B cell (primary cell): ENCODE measurements around the gene SSC4D. TPM values are rescaled to one million over a fixed set of nuclear protein-coding genes. Genes with fewer than 3 reads are reported as not detected.

ENCODE experiments used
- ATAC-seq: fragments of 200-7000 bp; cut with Tn5 transposase; one replicate; pipeline ENCODE4 v1.10.0; 2021; ENCODE audit warnings: low read depth, mild to moderate bottlenecking, moderate number of reproducible peaks, moderate library complexity
- CTCF ChIA-PET: fragments of 350-600 bp; sonication (Branson Sonifier 250); formaldehyde crosslinking; loops from one replicate; lab custom pipeline; 2021; ENCODE audit warnings: antibody characterized with exemption, inconsistent platforms; lab: Charles Lee
- POLR2A ChIA-PET: fragments of 350-600 bp; sonication (Branson Sonifier 250); formaldehyde crosslinking; loops from one replicate; lab custom pipeline; 2021; ENCODE audit warnings: antibody characterized with exemption; lab: Charles Lee
- DNase-seq: peaks from one replicate; pipeline ENCODE4 v3.0.0; 2013
- H2AFZ ChIP-seq: 2 replicates; pipeline ENCODE4 v1.6.1; 2012; ENCODE audit warnings: mild to moderate bottlenecking, low read depth, low read length; ENCODE audit not compliant: insufficient read depth, poor library complexity, severe bottlenecking
- H3K27ac ChIP-seq, 2 donors: 1 replicate in 1 of 2; 2 replicates in 1 of 2; pipeline ENCODE4 v1.5.1; 2012 to 2013; ENCODE audit warnings: low read length in 2 of 2, mild to moderate bottlenecking in 2 of 2, moderate library complexity in 1 of 2
- H3K27me3 ChIP-seq, 4 experiments: fragments of 200-600 bp in 1 of 4; sonication (generic) in 1 of 4; replicated peaks in 1 of 4; 1 replicate in 2 of 4; 2 replicates in 2 of 4; pipeline versions ENCODE4 v1.6.1 to v1.7.0; 2013 to 2016; ENCODE audit warnings: low read length in 3 of 4, mild to moderate bottlenecking in 2 of 4, mixed read lengths in 1 of 4, moderate library complexity in 1 of 4; ENCODE audit not compliant: insufficient read depth in 4 of 4, control insufficient read depth in 3 of 4; ENCODE audit errors: control extremely low read depth in 1 of 4
- H3K36me3 ChIP-seq, 2 experiments: replicated peaks in 1 of 2; 1 replicate in 1 of 2; 2 replicates in 1 of 2; pipeline versions ENCODE4 v1.6.1 to v1.7.1; 2013; ENCODE audit warnings: low read length in 1 of 2; ENCODE audit not compliant: insufficient read depth in 2 of 2, control insufficient read depth in 1 of 2; ENCODE audit errors: control extremely low read depth in 1 of 2, extremely low read depth in 1 of 2
- H3K4me1 ChIP-seq, 2 donors: fragments of 200-600 bp in 1 of 2; sonication (generic) in 1 of 2; 1 replicate in 1 of 2; 2 replicates in 1 of 2; pipeline versions ENCODE4 v1.5.1 to v1.6.1; 2013 to 2017; ENCODE audit warnings: low read length in 2 of 2; ENCODE audit not compliant: control insufficient read depth in 2 of 2, insufficient read depth in 2 of 2
- H3K4me2 ChIP-seq: replicated peaks from 2 replicates; pipeline ENCODE3; 2012; ENCODE audit warnings: mild to moderate bottlenecking, low read depth, low read length; ENCODE audit not compliant: poor library complexity, severe bottlenecking
- H3K4me3 ChIP-seq, 5 experiments: fragments of 200-600 bp in 1 of 5; sonication (generic) in 1 of 5; 1 replicate in 3 of 5; 2 replicates in 2 of 5; pipeline versions ENCODE4 v1.5.1 to v1.7.0; 2011 to 2016; ENCODE audit warnings: low read length in 4 of 5, mild to moderate bottlenecking in 4 of 5, low read depth in 2 of 5, control low read depth in 1 of 5, moderate library complexity in 1 of 5; ENCODE audit not compliant: insufficient read depth in 1 of 5; ENCODE audit errors: control extremely low read depth in 1 of 5, extremely low read depth in 1 of 5
- H3K79me2 ChIP-seq: fragments of 200-600 bp; sonication (generic); one replicate; pipeline ENCODE4 v1.6.0; 2016; ENCODE audit warnings: low read length; ENCODE audit not compliant: control insufficient read depth, insufficient read depth
- H3K9ac ChIP-seq: fragments of 200-600 bp; sonication (generic); 2 replicates; pipeline ENCODE4 v1.6.1; 2017; ENCODE audit warnings: mild to moderate bottlenecking, low read length, moderate library complexity
- H3K9me3 ChIP-seq, 3 donors: one replicate each; pipeline versions ENCODE4 v1.6.1 to v1.7.1; 2013; ENCODE audit warnings: low read length in 2 of 3; ENCODE audit not compliant: control insufficient read depth in 2 of 3, insufficient read depth in 1 of 3; ENCODE audit errors: control extremely low read depth in 1 of 3
- H4K20me1 ChIP-seq: 2 replicates; pipeline ENCODE4 v1.6.0; 2012; ENCODE audit warnings: mild to moderate bottlenecking, low read length; ENCODE audit not compliant: insufficient read depth, control insufficient read depth, poor library complexity, severe bottlenecking
- H3K27ac Mint-ChIP-seq: one replicate; pipeline ENCODE4 v1.8.0; 2021; ENCODE audit warnings: mixed read lengths
- H3K27me3 Mint-ChIP-seq: one replicate; pipeline ENCODE4 v1.8.0; 2021; ENCODE audit warnings: mixed read lengths
- H3K4me1 Mint-ChIP-seq: one replicate; pipeline ENCODE4 v1.8.0; 2021; ENCODE audit warnings: mixed read lengths
- H3K4me3 Mint-ChIP-seq: one replicate; pipeline ENCODE4 v1.8.0; 2021; ENCODE audit warnings: mixed read lengths
- H3K9me3 Mint-ChIP-seq: one replicate; pipeline ENCODE4 v1.8.0; 2022; ENCODE audit warnings: mixed read lengths; ENCODE audit not compliant: insufficient read depth
- CTCF ChIP-seq: fragments of 200-600 bp; IDR thresholded peaks from one replicate; pipeline ENCODE4 v1.8.0; 2022; ENCODE audit warnings: antibody characterized with exemption, mild to moderate bottlenecking
- EZH2 ChIP-seq: IDR thresholded peaks from 2 replicates; pipeline ENCODE4 v1.6.1; 2012; ENCODE audit warnings: borderline replicate concordance, low read depth, mild to moderate bottlenecking, moderate library complexity, low read length; ENCODE audit not compliant: insufficient read depth, poor library complexity, severe bottlenecking
- WGBS: methylation state at CpG from one replicate; pipeline ENCODE4 v1.1.5; 2013; ENCODE audit warnings: missing lambda C conversion rate; ENCODE audit not compliant: insufficient coverage; 5-methylcytosine and 5-hydroxymethylcytosine counted together
- intact Hi-C: fragments of 100-400 bp; cut with micrococcal nuclease; formaldehyde crosslinking; loops from one replicate; pipeline ENCODE4 v1.10.0; 2022
- polyA plus RNA-seq: library from polyadenylated mRNA; depleted of rRNA; stranded (reverse); fragments of >200 nt; gene quantifications from 2 replicates; pipeline ENCODE4 v1.2.3, GENCODE V29; 2012
- total RNA-seq, 2 donors: library from RNA; stranded (reverse); fragments of 120-200 nt in 1 of 2; gene quantifications; 1 replicate in 1 of 2; 2 replicates in 1 of 2; pipeline versions ENCODE4 v1.2.3 to v1.2.4, GENCODE V29; 2013 to 2022

The SSC4D gene
- total and polyA plus RNA-seq, 2 donors (not counting 1 experiment from before 2014, with no cell fraction given): 0.16 TPM; not detected in 1

GRCh38 chr7:76400248-76400647, 9.2 kb downstream of the SSC4D start:
- intact Hi-C loops: no loop called here
- CTCF ChIA-PET: no interaction called here

More at GRCh38 chr7:76400248-76400647, 9.2 kb downstream of the SSC4D start:
- POLR2A ChIA-PET: no interaction called here
- Histone ChIP-seq H3K4me1 (peaks cover 16 to 20% of the 10 kb centered on the region in 2 donors), H3K4me3 (no peak overlapping the region), H3K79me2 (no peaks in the 10 kb centered on the region), H2AFZ (no peak overlapping the region), H3K27ac (no peak overlapping the region), H3K4me2 (no peak overlapping the region), H3K36me3 (no peaks in the 10 kb centered on the region), H3K27me3 (no peaks in the 10 kb centered on the region), H4K20me1 (no peaks in the 10 kb centered on the region), H3K9ac (no peak overlapping the region), H3K9me3 (no peaks in the 10 kb centered on the region)
- TF ChIP-seq CTCF (no peak), EZH2 (no peak)
- no peak overlapping the region for H3K4me3 Mint-ChIP-seq
- no peaks in the 10 kb centered on the region for H3K9me3 Mint-ChIP-seq
- no peak for DNase-seq
- H3K27ac Mint-ChIP-seq: no peak overlapping the region
- H3K27me3 Mint-ChIP-seq: no peaks in the 10 kb centered on the region
- no peak for ATAC-seq
- WGBS: 92% methylated on average over 23 of the region's 23 CpGs
- H3K4me1 Mint-ChIP-seq: peaks cover 18% of the 10 kb centered on the region
